H1 (cell line): Measurements from ENCODE around the gene MYO1A. TPM values are rescaled to one million over a fixed set of nuclear protein-coding genes. Genes with fewer than 3 reads are reported as not detected.

Experiments used
- CTCF ChIA-PET: fragments of 300-600 bp; sonication (Branson Sonifier 250); formaldehyde crosslinking; loops from one replicate; lab custom pipeline; 2021; ENCODE audit not compliant: partially characterized antibody; lab: Charles Lee
- POLR2A ChIA-PET: fragments of 300-600 bp; sonication (Branson Sonifier 250); formaldehyde crosslinking; loops from one replicate; lab custom pipeline; 2021; ENCODE audit warnings: inconsistent platforms; ENCODE audit not compliant: partially characterized antibody; lab: Charles Lee
- DNase-seq, 2 experiments: peaks; one replicate each; pipeline versions ENCODE4 v3.0.0 to v3.0.0-alpha.2; 2010 to 2022; ENCODE audit warnings: low spot score in 2 of 2, low read depth in 1 of 2, mixed read lengths in 1 of 2
- FAIRE-seq: peaks from 2 replicates; lab custom pipeline; 2011; peaks lifted over from hg19 to GRCh38; lab: Jason Lieb, UNC
- H2AFZ ChIP-seq: 2 replicates; pipeline ENCODE4 v1.8.1; 2012; ENCODE audit warnings: low read length, inconsistent platforms
- H2AK5ac ChIP-seq: 2 replicates; pipeline ENCODE4 v1.6.1; 2013; ENCODE audit warnings: low read depth, low read length
- H2BK120ac ChIP-seq: replicated peaks from 2 replicates; pipeline ENCODE3; 2013; ENCODE audit warnings: low read depth, low read length, inconsistent platforms
- H2BK12ac ChIP-seq: 2 replicates; pipeline ENCODE4 v1.6.1; 2013; ENCODE audit warnings: low read depth, low read length
- H2BK15ac ChIP-seq: 2 replicates; pipeline ENCODE4 v1.6.1; 2013; ENCODE audit warnings: low read length
- H2BK20ac ChIP-seq: 2 replicates; pipeline ENCODE4 v1.6.1; 2013; ENCODE audit warnings: low read length
- H2BK5ac ChIP-seq: 2 replicates; pipeline ENCODE4 v1.6.1; 2013; ENCODE audit warnings: low read depth, low read length
- H3K14ac ChIP-seq: 2 replicates; pipeline ENCODE4 v1.6.1; 2013; ENCODE audit warnings: inconsistent platforms; ENCODE audit not compliant: insufficient read length
- H3K18ac ChIP-seq: 2 replicates; pipeline ENCODE4 v1.6.1; 2013; ENCODE audit warnings: low read length; ENCODE audit errors: extremely low read depth
- H3K23ac ChIP-seq: 2 replicates; pipeline ENCODE4 v1.6.1; 2013; ENCODE audit warnings: inconsistent platforms; ENCODE audit not compliant: insufficient read length
- H3K23me2 ChIP-seq: 2 replicates; pipeline ENCODE4 v1.6.1; 2013; ENCODE audit warnings: low read depth, low read length
- H3K27ac ChIP-seq: 2 replicates; pipeline ENCODE4 v1.6.1; 2011; ENCODE audit warnings: low read depth, low read length, inconsistent platforms
- H3K27me3 ChIP-seq, 4 experiments: replicated peaks in 1 of 4; 1 replicate in 1 of 4; 2 replicates in 3 of 4; pipeline versions ENCODE4 v1.6.1 to v1.8.1; 2011 to 2013; ENCODE audit warnings: low read length in 3 of 4, mild to moderate bottlenecking in 3 of 4, inconsistent platforms in 2 of 4, mixed read lengths in 2 of 4, moderate library complexity in 1 of 4; ENCODE audit not compliant: control insufficient read depth in 3 of 4, insufficient read depth in 3 of 4; ENCODE audit errors: extremely low read depth in 1 of 4
- H3K36me3 ChIP-seq, 4 experiments: 2 replicates each; pipeline versions ENCODE4 v1.6.1 to v1.8.1; 2011 to 2013; ENCODE audit warnings: mild to moderate bottlenecking in 4 of 4, low read length in 3 of 4, moderate library complexity in 2 of 4, control low read depth in 1 of 4, inconsistent platforms in 1 of 4; ENCODE audit not compliant: insufficient read depth in 4 of 4, control insufficient read depth in 2 of 4
- H3K4ac ChIP-seq: replicated peaks from 2 replicates; pipeline ENCODE3; 2013; ENCODE audit warnings: low read length, low read depth, mixed read lengths, inconsistent platforms; ENCODE audit not compliant: insufficient read length
- H3K4me1 ChIP-seq, 4 experiments: replicated peaks in 1 of 4; 1 replicate in 1 of 4; 2 replicates in 3 of 4; pipeline versions ENCODE4 v1.6.1 to v1.8.1; 2011 to 2013; ENCODE audit warnings: low read length in 3 of 4, inconsistent platforms in 2 of 4, mixed read lengths in 1 of 4; ENCODE audit not compliant: insufficient read depth in 4 of 4, control insufficient read depth in 3 of 4
- H3K4me2 ChIP-seq, 2 experiments: 2 replicates each; pipeline versions ENCODE4 v1.6.1 to v1.8.1; 2011 to 2013; ENCODE audit warnings: low read depth in 2 of 2, low read length in 2 of 2, control low read depth in 1 of 2, inconsistent platforms in 1 of 2, mild to moderate bottlenecking in 1 of 2; ENCODE audit not compliant: insufficient read depth in 1 of 2
- H3K4me3 ChIP-seq, 4 experiments: fragments of 200-600, 300-600 bp in 1 of 4; sonication (generic), shearing (Covaris generic), sonication (Bioruptor Twin) in 1 of 4; 2 replicates each; pipeline versions ENCODE4 v1.5.1 to v1.8.1; 2011 to 2016; ENCODE audit warnings: low read length in 4 of 4, low read depth in 3 of 4, control low read depth in 2 of 4, inconsistent platforms in 2 of 4, mild to moderate bottlenecking in 2 of 4, mixed read lengths in 1 of 4, moderate library complexity in 1 of 4; ENCODE audit not compliant: insufficient read depth in 2 of 4; ENCODE audit errors: extremely low read depth in 1 of 4
- H3K56ac ChIP-seq: replicated peaks from 2 replicates; pipeline ENCODE3; 2013; ENCODE audit warnings: low read depth, mild to moderate bottlenecking, mixed read lengths, low read length, inconsistent platforms; ENCODE audit not compliant: insufficient read length
- H3K79me1 ChIP-seq: 2 replicates; pipeline ENCODE4 v1.6.1; 2013; ENCODE audit warnings: low read depth, low read length, control low read depth
- H3K79me2 ChIP-seq, 2 experiments: 2 replicates each; pipeline versions ENCODE4 v1.6.1 to v1.8.1; 2012 to 2013; ENCODE audit warnings: low read length in 2 of 2, mild to moderate bottlenecking in 2 of 2, inconsistent platforms in 1 of 2; ENCODE audit not compliant: insufficient read depth in 2 of 2, control insufficient read depth in 1 of 2
- H3K9ac ChIP-seq, 4 experiments: replicated peaks in 1 of 4; 1 replicate in 1 of 4; 2 replicates in 3 of 4; pipeline versions ENCODE4 v1.6.1 to v1.8.1; 2011 to 2013; ENCODE audit warnings: low read depth in 3 of 4, low read length in 3 of 4, control low read depth in 2 of 4, mild to moderate bottlenecking in 2 of 4, moderate library complexity in 2 of 4, inconsistent platforms in 1 of 4; ENCODE audit errors: extremely low read depth in 1 of 4
- H3K9me3 ChIP-seq, 2 experiments: 2 replicates each; pipeline versions ENCODE4 v1.6.1 to v1.8.1; 2012 to 2013; ENCODE audit warnings: mild to moderate bottlenecking in 2 of 2, moderate library complexity in 2 of 2, control low read depth in 1 of 2, inconsistent platforms in 1 of 2, low read depth in 1 of 2, low read length in 1 of 2, mixed read lengths in 1 of 2; ENCODE audit not compliant: insufficient read depth in 2 of 2
- H4K20me1 ChIP-seq, 2 experiments: replicated peaks in 1 of 2; 2 replicates each; pipeline versions ENCODE3 to v1.8.1; 2011 to 2013; ENCODE audit warnings: inconsistent platforms in 2 of 2, low read length in 2 of 2, mild to moderate bottlenecking in 1 of 2; ENCODE audit not compliant: insufficient read depth in 2 of 2, control insufficient read depth in 1 of 2
- H4K5ac ChIP-seq: 2 replicates; pipeline ENCODE4 v1.6.1; 2013; ENCODE audit warnings: low read length, low read depth, mixed read lengths, inconsistent platforms; ENCODE audit not compliant: insufficient read length
- H4K8ac ChIP-seq: 2 replicates; pipeline ENCODE4 v1.8.0; 2013; ENCODE audit warnings: mild to moderate bottlenecking, moderate library complexity, low read length, inconsistent platforms; ENCODE audit not compliant: insufficient read depth; ENCODE audit errors: extremely low read depth
- H4K91ac ChIP-seq: replicated peaks from 2 replicates; pipeline ENCODE3; 2013; ENCODE audit warnings: low read length, mixed read lengths, inconsistent platforms; ENCODE audit not compliant: insufficient read length
- BACH1 ChIP-seq: IDR thresholded peaks from 2 replicates; pipeline ENCODE4 v1.6.1; 2012; ENCODE audit warnings: low read length, improper control_type of control experiment
- BCL11A ChIP-seq, 2 experiments: IDR thresholded peaks; one replicate each; pipeline ENCODE4 v1.6.1; 2011; ENCODE audit warnings: low read depth in 2 of 2, low read length in 2 of 2, mild to moderate bottlenecking in 2 of 2
- CBX8 ChIP-seq: fragments of 300-800, 300-1000 bp; sonication (generic); IDR thresholded peaks from 2 replicates; pipeline ENCODE4 v1.7.1; 2016; ENCODE audit warnings: low read depth, low read length, borderline replicate concordance
- CTBP2 ChIP-seq: IDR thresholded peaks from 2 replicates; pipeline ENCODE4 v1.7.0; 2011; ENCODE audit warnings: borderline replicate concordance, mild to moderate bottlenecking, moderate library complexity, mixed read lengths, low read length; ENCODE audit not compliant: insufficient read depth, insufficient read length
- EP300 ChIP-seq, 2 experiments: IDR thresholded peaks; 1 replicate in 1 of 2; 2 replicates in 1 of 2; pipeline ENCODE4 v1.6.1; 2011 to 2012; ENCODE audit warnings: low read depth in 2 of 2, low read length in 2 of 2, mild to moderate bottlenecking in 2 of 2, borderline replicate concordance in 1 of 2, inconsistent platforms in 1 of 2, moderate library complexity in 1 of 2
- HDAC6 ChIP-seq: IDR thresholded peaks from one replicate; pipeline ENCODE4 v1.7.1; 2012; ENCODE audit warnings: low read depth, mild to moderate bottlenecking, inconsistent platforms, low read length, moderate library complexity
- JUND ChIP-seq: IDR thresholded peaks from 2 replicates; pipeline ENCODE4 v1.6.1; 2011; ENCODE audit warnings: mild to moderate bottlenecking, improper control_type of control experiment, low read length
- NRF1 ChIP-seq: IDR thresholded peaks from 2 replicates; pipeline ENCODE4 v1.6.1; 2011; ENCODE audit warnings: mild to moderate bottlenecking, low read depth, low read length, improper control_type of control experiment
- SAP30 ChIP-seq: fragments of 300-600 bp; sonication (generic); IDR thresholded peaks from 2 replicates; pipeline ENCODE4 v1.7.1; 2012; ENCODE audit warnings: low read length, moderate library complexity, mild to moderate bottlenecking, inconsistent platforms; ENCODE audit not compliant: insufficient read depth, insufficient replicate concordance
- SP1 ChIP-seq: IDR thresholded peaks from 2 replicates; pipeline ENCODE4 v1.6.1; 2011; ENCODE audit warnings: low read depth, low read length
- TAF7 ChIP-seq: optimal IDR thresholded peaks from 2 replicates; pipeline ENCODE3; 2011; ENCODE audit warnings: low read depth, mild to moderate bottlenecking, inconsistent platforms, low read length, moderate library complexity, borderline replicate concordance
- TCF12 ChIP-seq: IDR thresholded peaks from 2 replicates; pipeline ENCODE4 v1.6.1; 2011; ENCODE audit warnings: low read depth, mild to moderate bottlenecking, low read length
- WGBS, 2 experiments: shearing (Covaris generic) in 1 of 2; methylation state at CpG; one replicate each; pipeline versions ENCODE4 v1.1.6 to v1.1.7; 2013 to 2015; ENCODE audit warnings: low lambda C conversion rate in 2 of 2, mixed read lengths in 2 of 2, inconsistent platforms in 1 of 2, low coverage in 1 of 2, missing lambda C conversion rate in 1 of 2; ENCODE audit not compliant: insufficient replicate concordance in 2 of 2, insufficient coverage in 1 of 2, insufficient read length in 1 of 2; ENCODE audit errors: extremely low coverage in 1 of 2, missing lambda C conversion rate in 1 of 2; 5-methylcytosine and 5-hydroxymethylcytosine counted together
- polyA plus RNA-seq, 7 experiments: library from polyadenylated mRNA; depleted of rRNA in 3 of 7; stranded (reverse) in 5 of 7; unstranded in 2 of 7; fragments of >200 nt in 5 of 7; fragments of 200-250 nt in 2 of 7; gene quantifications; 1 replicate in 5 of 7; 2 replicates in 1 of 7; 4 replicates in 1 of 7; pipeline versions ENCODE4 v1.2.1 to v1.2.3, GENCODE V29; 2011 to 2013; ENCODE audit warnings: missing spikeins in 2 of 7, mixed read lengths in 2 of 7
- total RNA-seq: library from RNA; stranded (reverse); fragmentation: NEBNext Ultra II Directional; extraction: Animal tissue kit (Norgen Biotek cat#: 25700); gene quantifications from 2 replicates; pipeline ENCODE4 v1.2.1, GENCODE V29; 2021
- TF ChIP-seq, protein P1 (sequence below): IDR thresholded peaks from 2 replicates; pipeline ENCODE4 v1.6.1; 2011; ENCODE audit warnings: low read depth, mild to moderate bottlenecking, low read length; ENCODE audit not compliant: insufficient read depth

The MYO1A gene
- total and polyA plus RNA-seq, 2 of the 8 experiments (the other 6 are each of a cell fraction or from before 2014, with no cell fraction given): 0.54 to 0.77 TPM

DNA sequence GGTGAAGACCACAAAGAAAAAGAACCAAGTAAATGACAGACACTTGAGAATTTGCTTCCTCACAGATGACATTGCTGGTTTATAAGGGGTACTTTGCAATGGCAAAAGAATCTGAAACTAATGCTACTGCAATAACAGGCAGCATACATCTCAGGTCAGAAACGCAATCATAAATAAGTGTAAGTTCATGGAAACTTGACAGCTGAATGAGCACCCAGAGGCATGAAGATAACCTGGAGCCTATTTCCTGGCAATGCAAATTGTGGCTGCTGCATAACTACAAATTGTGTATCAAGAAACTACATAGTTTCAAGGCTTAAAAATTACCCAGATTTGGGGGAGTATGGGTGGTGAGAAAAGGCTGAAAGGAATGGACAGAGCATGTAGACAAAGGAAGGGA lies 8.5 kb upstream of the MYO1A start:
- ChIA-PET CTCF (interaction anchor here (0.6 to 8.1 kb wide), 10 partner anchors 9 to 325 kb away, joined by 3 to 77 read pairs (median 5); partner anchors contain the start of genes MYO1A, STAT6 and TAC3), POLR2A (interaction anchor here (1.5 kb wide), 1 partner anchor 11 kb away, joined by 3 read pairs; no protein-coding TSS in a partner anchor)
- Histone ChIP-seq H3K14ac (no peak overlapping the region), H3K27me3 (no peaks in the 10 kb centered on the region), H2BK15ac (no peak overlapping the region), H3K79me1 (no peaks in the 10 kb centered on the region), H4K20me1 (no peaks in the 10 kb centered on the region), H3K4ac (no peak overlapping the region), H3K9me3 (no peaks in the 10 kb centered on the region), H3K4me2 (no peak overlapping the region), H3K79me2 (no peaks in the 10 kb centered on the region), H2BK5ac (no peak overlapping the region), H3K56ac (no peak overlapping the region), H3K18ac (no peak overlapping the region), H3K4me1 (no peaks in the 10 kb centered on the region), H2BK120ac (no peak overlapping the region), H2BK20ac (no peak overlapping the region), H3K23me2 (no peaks in the 10 kb centered on the region), H2AFZ (no peak overlapping the region), H4K91ac (no peak overlapping the region), H2BK12ac (no peak overlapping the region), H2AK5ac (no peak overlapping the region), H3K23ac (no peak overlapping the region), H3K36me3 (peaks cover 18 to 76% (median 51%) of the 10 kb centered on the region in 4 experiments), H3K27ac (no peak overlapping the region), H3K4me3 (no peak overlapping the region), H4K8ac (no peak overlapping the region), H3K9ac (no peak overlapping the region), H4K5ac (no peak overlapping the region)
- 91% methylated on average over 1 of the region's 1 CpG; no CpG with 5 or more reads in 1 of the 2 experiments for WGBS, 2 experiments
- FAIRE-seq (no peak), DNase-seq (no peak)
- no peak for TF ChIP-seq CBX8
- no peak for TF ChIP-seq CTBP2
- no peak for TF ChIP-seq BACH1
- no peak for TF ChIP-seq BCL11A (IDR thresholded peaks at IDR 0.05; ENCODE audit: low read depth in 2 of 2, low read length in 2 of 2)
- no peak for TF ChIP-seq SAP30
- TF ChIP-seq HDAC6: no peak
- TF ChIP-seq TAF7: no peak
- no peak for TF ChIP-seq EP300 (IDR thresholded peaks at IDR 0.05; ENCODE audit: borderline replicate concordance in 1 of 2, low read depth in 2 of 2, low read length in 2 of 2)
- TF ChIP-seq NRF1: no peak
- TF ChIP-seq SP1: no peak
- no peak for TF ChIP-seq JUND
- TF ChIP-seq, protein P1, sequence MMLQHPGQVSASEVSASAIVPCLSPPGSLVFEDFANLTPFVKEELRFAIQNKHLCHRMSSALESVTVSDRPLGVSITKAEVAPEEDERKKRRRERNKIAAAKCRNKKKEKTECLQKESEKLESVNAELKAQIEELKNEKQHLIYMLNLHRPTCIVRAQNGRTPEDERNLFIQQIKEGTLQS: no peak
- no peak for TF ChIP-seq TCF12
